Parathyroid adenoma (tissue), 2 donors: ENCODE data around the gene ID1.

Experiments used
- H2AFZ ChIP-seq: fragments of 300-600 bp; sonication (generic); one replicate; pipeline ENCODE4 v1.7.0; 2017; ENCODE audit warnings: antibody characterized with exemption, mild to moderate bottlenecking
- H3K27ac ChIP-seq: fragments of 300-600 bp; sonication (generic); one replicate; pipeline ENCODE4 v1.7.0; 2017
- H3K27me3 ChIP-seq: fragments of 300-600 bp; sonication (generic); one replicate; pipeline ENCODE4 v1.7.0; 2017; ENCODE audit warnings: low read length; ENCODE audit not compliant: control insufficient read depth, insufficient read depth
- H3K36me3 ChIP-seq: fragments of 300-600 bp; sonication (generic); one replicate; pipeline ENCODE4 v1.7.0; 2017; ENCODE audit warnings: low read length; ENCODE audit not compliant: control insufficient read depth, insufficient read depth
- H3K4me1 ChIP-seq: fragments of 300-600 bp; sonication (generic); one replicate; pipeline ENCODE4 v1.7.0; 2017; ENCODE audit warnings: control low read depth
- H3K4me2 ChIP-seq: fragments of 300-600 bp; sonication (generic); one replicate; pipeline ENCODE4 v1.7.0; 2017; ENCODE audit warnings: low read length
- H3K4me3 ChIP-seq: fragments of 300-600 bp; sonication (generic); one replicate; pipeline ENCODE4 v1.7.0; 2017; ENCODE audit warnings: low read depth, low read length
- H3K79me2 ChIP-seq: fragments of 300-600 bp; sonication (generic); one replicate; pipeline ENCODE4 v1.7.0; 2017; ENCODE audit warnings: control low read depth
- H3K9ac ChIP-seq: fragments of 300-600 bp; sonication (generic); one replicate; pipeline ENCODE4 v1.7.0; 2017; ENCODE audit warnings: mild to moderate bottlenecking
- H3K9me3 ChIP-seq: fragments of 300-600 bp; sonication (generic); one replicate; pipeline ENCODE4 v1.7.0; 2017; ENCODE audit warnings: low read length; ENCODE audit not compliant: control insufficient read depth
- TF ChIP-seq, protein P1 (sequence below): fragments of 300-600 bp; sonication (generic); IDR thresholded peaks from one replicate; pipeline ENCODE4 v1.7.0; 2017; ENCODE audit warnings: antibody characterized with exemption, mild to moderate bottlenecking
- donor health status: primary hyperparathyroidism.

The ID1 gene

DNA sequence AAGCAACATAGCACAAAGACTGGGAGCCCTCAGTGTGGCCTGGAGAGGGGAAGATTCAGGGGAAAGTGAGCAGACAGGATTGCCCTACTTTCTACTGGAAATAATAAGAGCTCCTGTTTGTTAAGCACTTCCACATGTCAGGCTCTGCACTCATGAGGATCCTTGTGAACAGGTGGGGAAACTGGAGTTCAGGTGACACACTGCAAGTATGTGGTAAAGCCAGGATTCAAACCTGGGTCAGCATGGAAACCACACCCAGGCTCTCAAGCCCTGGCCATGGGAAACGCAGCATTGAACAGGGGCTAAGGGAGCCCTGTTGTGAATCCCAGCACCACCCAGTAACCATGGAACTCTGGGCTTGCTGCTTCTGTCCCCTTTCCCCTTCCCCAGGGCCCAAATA lies 42.8 kb upstream of the ID1 start:
- H3K9ac ChIP-seq = no peak overlapping the region
- no peaks in the 10 kb centered on the region for H3K36me3 ChIP-seq
- TF ChIP-seq, protein P1, sequence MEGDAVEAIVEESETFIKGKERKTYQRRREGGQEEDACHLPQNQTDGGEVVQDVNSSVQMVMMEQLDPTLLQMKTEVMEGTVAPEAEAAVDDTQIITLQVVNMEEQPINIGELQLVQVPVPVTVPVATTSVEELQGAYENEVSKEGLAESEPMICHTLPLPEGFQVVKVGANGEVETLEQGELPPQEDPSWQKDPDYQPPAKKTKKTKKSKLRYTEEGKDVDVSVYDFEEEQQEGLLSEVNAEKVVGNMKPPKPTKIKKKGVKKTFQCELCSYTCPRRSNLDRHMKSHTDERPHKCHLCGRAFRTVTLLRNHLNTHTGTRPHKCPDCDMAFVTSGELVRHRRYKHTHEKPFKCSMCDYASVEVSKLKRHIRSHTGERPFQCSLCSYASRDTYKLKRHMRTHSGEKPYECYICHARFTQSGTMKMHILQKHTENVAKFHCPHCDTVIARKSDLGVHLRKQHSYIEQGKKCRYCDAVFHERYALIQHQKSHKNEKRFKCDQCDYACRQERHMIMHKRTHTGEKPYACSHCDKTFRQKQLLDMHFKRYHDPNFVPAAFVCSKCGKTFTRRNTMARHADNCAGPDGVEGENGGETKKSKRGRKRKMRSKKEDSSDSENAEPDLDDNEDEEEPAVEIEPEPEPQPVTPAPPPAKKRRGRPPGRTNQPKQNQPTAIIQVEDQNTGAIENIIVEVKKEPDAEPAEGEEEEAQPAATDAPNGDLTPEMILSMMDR = no peak
- H3K9me3 ChIP-seq = no peaks in the 10 kb centered on the region
- no peaks in the 10 kb centered on the region for H3K79me2 ChIP-seq
- H3K4me1 ChIP-seq = no peaks in the 10 kb centered on the region
- no peak overlapping the region for H2AFZ ChIP-seq
- H3K4me2 ChIP-seq = no peak overlapping the region
- no peak overlapping the region for H3K27ac ChIP-seq
- H3K27me3 ChIP-seq = no peaks in the 10 kb centered on the region
- no peak overlapping the region for H3K4me3 ChIP-seq

DNA sequence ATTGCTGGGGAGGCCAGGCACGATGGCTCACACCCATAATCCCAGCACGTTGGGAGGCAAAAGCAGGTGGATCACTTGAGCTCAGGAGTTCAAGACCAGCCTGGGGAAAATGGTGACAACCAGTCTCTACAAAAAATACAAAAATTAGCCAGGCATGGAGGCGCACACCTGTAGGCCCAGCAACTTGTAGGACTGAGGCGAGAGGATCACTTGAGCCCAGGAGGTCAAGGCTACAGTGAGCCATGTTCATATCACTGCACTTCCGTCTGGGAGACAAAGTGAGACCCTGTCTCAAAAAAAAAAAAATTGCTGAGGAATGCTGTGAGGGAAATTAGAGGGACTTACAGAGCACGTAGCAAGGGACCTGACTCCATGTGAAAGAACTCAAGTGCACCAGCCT lies 40.8 kb upstream of the ID1 start:
- Histone ChIP-seq H3K36me3 (no peaks in the 10 kb centered on the region), H3K27ac (no peak overlapping the region)

GRCh38 chr20:31565699-31566318 lies 39.3 kb upstream of the ID1 start:
- H3K4me1 ChIP-seq = no peaks in the 10 kb centered on the region
- no peaks in the 10 kb centered on the region for H3K9me3 ChIP-seq
- TF ChIP-seq, protein P1 = no peak
- no peaks in the 10 kb centered on the region for H3K79me2 ChIP-seq
- no peak overlapping the region for H3K27ac ChIP-seq
- no peak overlapping the region for H3K4me2 ChIP-seq
- H3K9ac ChIP-seq = no peak overlapping the region
- no peak overlapping the region for H3K4me3 ChIP-seq
- no peaks in the 10 kb centered on the region for H3K36me3 ChIP-seq
- H2AFZ ChIP-seq = no peak overlapping the region
- no peaks in the 10 kb centered on the region for H3K27me3 ChIP-seq

More for the DNA sequence above, 40.8 kb upstream of the ID1 start:
- TF ChIP-seq, protein P1 = no peak
- no peak overlapping the region for H3K9ac ChIP-seq
- no peak overlapping the region for H3K4me2 ChIP-seq
- H3K4me3 ChIP-seq = no peak overlapping the region
- no peaks in the 10 kb centered on the region for H3K4me1 ChIP-seq
- H3K9me3 ChIP-seq = no peaks in the 10 kb centered on the region
- no peaks in the 10 kb centered on the region for H3K27me3 ChIP-seq
- no peak overlapping the region for H2AFZ ChIP-seq
- no peaks in the 10 kb centered on the region for H3K79me2 ChIP-seq

DNA sequence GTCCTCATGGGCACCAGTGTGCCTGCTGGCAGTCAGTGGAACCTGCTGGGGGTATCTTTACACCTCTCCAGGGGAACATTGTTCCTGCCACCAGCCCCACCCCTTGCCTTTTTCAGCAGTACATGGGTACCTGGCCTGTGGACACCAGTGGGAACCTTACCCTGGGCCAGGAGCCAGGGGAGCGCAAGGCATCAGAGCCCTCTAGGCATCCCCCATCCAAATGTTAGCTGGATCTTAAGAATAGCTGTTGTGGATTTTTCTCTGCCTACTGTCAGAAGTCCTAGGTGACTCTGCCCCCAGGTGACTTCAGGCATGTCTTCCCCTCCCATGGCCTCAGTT lies 38.8 kb upstream of the ID1 start:
- H3K4me1 ChIP-seq = no peaks in the 10 kb centered on the region

More for the DNA sequence above, 38.8 kb upstream of the ID1 start:
- Histone ChIP-seq H2AFZ (no peak overlapping the region), H3K9ac (no peak overlapping the region), H3K27ac (no peak overlapping the region), H3K79me2 (no peaks in the 10 kb centered on the region), H3K4me2 (no peak overlapping the region), H3K9me3 (no peaks in the 10 kb centered on the region), H3K27me3 (no peaks in the 10 kb centered on the region), H3K36me3 (no peaks in the 10 kb centered on the region), H3K4me3 (no peak overlapping the region)
- TF ChIP-seq, protein P1 = no peak
